H9 (cell line): ENCODE data around the gene COL9A2. TPM values are rescaled to one million over a fixed set of nuclear protein-coding genes. Genes with fewer than 3 reads are reported as not detected.

Source experiments
- DNase-seq: peaks from one replicate; pipeline ENCODE4 v3.0.0-alpha.2; 2017
- H2AFZ ChIP-seq: one replicate; pipeline ENCODE4 v1.6.1; 2013; ENCODE audit warnings: mild to moderate bottlenecking, low read length, control low read depth, moderate library complexity
- H2AK5ac ChIP-seq: 2 replicates; pipeline ENCODE4 v1.6.1; 2013; ENCODE audit warnings: low read length, control low read depth, mixed read lengths; ENCODE audit not compliant: insufficient read length
- H2BK120ac ChIP-seq: one replicate; pipeline ENCODE4 v1.6.1; 2013; ENCODE audit warnings: low read depth, mild to moderate bottlenecking, low read length, control low read depth, inconsistent platforms; ENCODE audit not compliant: poor library complexity, severe bottlenecking
- H2BK12ac ChIP-seq: 2 replicates; pipeline ENCODE4 v1.6.1; 2013; ENCODE audit warnings: low read length, control low read depth, mixed read lengths, low read depth; ENCODE audit not compliant: insufficient read length
- H2BK15ac ChIP-seq: 2 replicates; pipeline ENCODE4 v1.6.1; 2013; ENCODE audit warnings: low read depth, low read length, control low read depth
- H2BK20ac ChIP-seq: one replicate; pipeline ENCODE4 v1.6.1; 2013; ENCODE audit warnings: low read depth, mild to moderate bottlenecking, low read length, control low read depth, inconsistent platforms; ENCODE audit not compliant: poor library complexity, severe bottlenecking
- H2BK5ac ChIP-seq: 2 replicates; pipeline ENCODE4 v1.6.1; 2013; ENCODE audit warnings: low read length, control low read depth, mixed read lengths; ENCODE audit not compliant: insufficient read length
- H3K14ac ChIP-seq: 2 replicates; pipeline ENCODE4 v1.6.1; 2013; ENCODE audit warnings: low read length, control low read depth; ENCODE audit not compliant: insufficient read depth
- H3K18ac ChIP-seq: 2 replicates; pipeline ENCODE4 v1.6.1; 2013; ENCODE audit warnings: low read depth, mild to moderate bottlenecking, mixed read lengths, low read length, control low read depth; ENCODE audit not compliant: insufficient read length
- H3K23ac ChIP-seq: 2 replicates; pipeline ENCODE4 v1.6.1; 2013; ENCODE audit warnings: low read length, control low read depth, mixed read lengths, low read depth; ENCODE audit not compliant: insufficient read length
- H3K23me2 ChIP-seq: 2 replicates; pipeline ENCODE4 v1.6.1; 2013; ENCODE audit warnings: low read depth, mild to moderate bottlenecking, mixed read lengths, low read length, control low read depth; ENCODE audit not compliant: insufficient read length, poor library complexity, severe bottlenecking
- H3K27ac ChIP-seq: 2 replicates; pipeline ENCODE4 v1.5.1; 2013; ENCODE audit warnings: low read length, control low read depth, mixed read lengths, low read depth; ENCODE audit not compliant: insufficient read length
- H3K27me3 ChIP-seq: 2 replicates; pipeline ENCODE4 v1.6.1; 2013; ENCODE audit warnings: low read length, control low read depth, inconsistent platforms; ENCODE audit not compliant: insufficient read depth
- H3K4ac ChIP-seq: 2 replicates; pipeline ENCODE4 v1.6.1; 2013; ENCODE audit warnings: low read depth, mild to moderate bottlenecking, control low read depth, inconsistent platforms, low read length, moderate library complexity
- H3K4me1 ChIP-seq: 2 replicates; pipeline ENCODE4 v1.6.1; 2013; ENCODE audit warnings: low read length, control low read depth, inconsistent platforms; ENCODE audit not compliant: insufficient read depth
- H3K4me2 ChIP-seq: 2 replicates; pipeline ENCODE4 v1.6.1; 2013; ENCODE audit warnings: low read length, control low read depth, mixed read lengths; ENCODE audit not compliant: insufficient read length, insufficient read depth
- H3K56ac ChIP-seq: 2 replicates; pipeline ENCODE4 v1.6.1; 2013; ENCODE audit warnings: low read depth, mild to moderate bottlenecking, mixed read lengths, low read length, control low read depth; ENCODE audit not compliant: insufficient read length
- H3K79me1 ChIP-seq: 2 replicates; pipeline ENCODE4 v1.6.1; 2013; ENCODE audit warnings: low read depth, mild to moderate bottlenecking, moderate library complexity, low read length, control low read depth, inconsistent platforms; ENCODE audit not compliant: insufficient read depth, poor library complexity, severe bottlenecking
- H3K79me2 ChIP-seq: 2 replicates; pipeline ENCODE4 v1.6.1; 2013; ENCODE audit warnings: low read length, control low read depth, inconsistent platforms; ENCODE audit not compliant: insufficient read depth
- H3K9ac ChIP-seq: 2 replicates; pipeline ENCODE4 v1.6.1; 2013; ENCODE audit warnings: low read length, control low read depth, mixed read lengths; ENCODE audit not compliant: insufficient read length; ENCODE audit errors: extremely low read depth
- H3K9me3 ChIP-seq: one replicate; pipeline ENCODE4 v1.6.1; 2013; ENCODE audit warnings: low read depth, low read length, inconsistent platforms; ENCODE audit not compliant: control insufficient read depth
- H3T11ph ChIP-seq: one replicate; pipeline ENCODE4 v1.6.1; 2013; ENCODE audit warnings: mild to moderate bottlenecking, low read length, control low read depth, inconsistent platforms
- H4K20me1 ChIP-seq: one replicate; pipeline ENCODE4 v1.6.1; 2013; ENCODE audit not compliant: control insufficient read depth, insufficient read length, insufficient read depth
- H4K5ac ChIP-seq: 2 replicates; pipeline ENCODE4 v1.6.1; 2013; ENCODE audit warnings: low read depth, mild to moderate bottlenecking, mixed read lengths, low read length, control low read depth; ENCODE audit not compliant: insufficient read length
- H4K8ac ChIP-seq: replicated peaks from 2 replicates; pipeline ENCODE4 v1.6.1; 2013; ENCODE audit warnings: low read length, control low read depth, mixed read lengths, low read depth; ENCODE audit not compliant: insufficient read length
- H4K91ac ChIP-seq: 2 replicates; pipeline ENCODE4 v1.6.1; 2013; ENCODE audit warnings: low read depth, mild to moderate bottlenecking, moderate library complexity, mixed read lengths, low read length, control low read depth; ENCODE audit not compliant: insufficient read length
- H3K27ac Mint-ChIP-seq, 3 experiments: 2 replicates in 2 of 3; 3 replicates in 1 of 3; pipeline ENCODE4 v1.8.0; 2020 to 2021; ENCODE audit warnings: mixed read lengths in 3 of 3, mild to moderate bottlenecking in 1 of 3, moderate library complexity in 1 of 3
- H3K27me3 Mint-ChIP-seq: 2 replicates; pipeline ENCODE4 v1.8.0; 2021; ENCODE audit warnings: low read depth, mild to moderate bottlenecking, moderate library complexity, mixed read lengths
- H3K36me3 Mint-ChIP-seq, 3 experiments: 2 replicates in 2 of 3; 3 replicates in 1 of 3; pipeline ENCODE4 v1.8.0; 2020 to 2021; ENCODE audit warnings: low read depth in 3 of 3, mixed read lengths in 3 of 3; ENCODE audit not compliant: insufficient read depth in 1 of 3
- H3K4me1 Mint-ChIP-seq, 2 experiments: 2 replicates each; pipeline ENCODE4 v1.8.0; 2020; ENCODE audit warnings: mixed read lengths in 2 of 2
- H3K4me3 Mint-ChIP-seq, 2 experiments: 2 replicates in 1 of 2; 3 replicates in 1 of 2; pipeline ENCODE4 v1.8.0; 2020 to 2021; ENCODE audit warnings: mild to moderate bottlenecking in 2 of 2, mixed read lengths in 2 of 2, moderate library complexity in 1 of 2
- H3K9me3 Mint-ChIP-seq, 2 experiments: 2 replicates in 1 of 2; 3 replicates in 1 of 2; pipeline ENCODE4 v1.8.0; 2020; ENCODE audit warnings: mild to moderate bottlenecking in 2 of 2, mixed read lengths in 2 of 2, moderate library complexity in 1 of 2
- WGBS: extraction: QIAGEN DNeasy Blood & Tissue Kit; methylation state at CpG from one replicate; pipeline ENCODE4 v1.1.7; 2013; ENCODE audit warnings: missing lambda C conversion rate, low lambda C conversion rate, mixed read lengths; ENCODE audit not compliant: insufficient read length; ENCODE audit errors: extremely low coverage; 5-methylcytosine and 5-hydroxymethylcytosine counted together
- total RNA-seq: library from RNA; stranded (reverse); gene quantifications from 2 replicates; pipeline ENCODE4 v1.2.1, GENCODE V29; 2021
- TF ChIP-seq, protein P1 (sequence below): fragments of 200-600 bp; sonication (generic); conservative IDR thresholded peaks from 3 replicates; pipeline ENCODE4 v1.8.0; 2021; ENCODE audit warnings: antibody characterized with exemption, mild to moderate bottlenecking

The COL9A2 gene
- total RNA-seq, 1 experiment from 2014 or later = 4.5 TPM

- H2BK5ac ChIP-seq = no peak overlapping the region
- H3T11ph ChIP-seq = no peak overlapping the region
- Mint-ChIP-seq H3K4me3 (no peak overlapping the region), H3K27me3 (peaks cover 9% of the 10 kb centered on the region), H3K9me3 (peaks cover 19 to 20% of the 10 kb centered on the region in 2 experiments), H3K4me1 (peaks cover 5 to 10% of the 10 kb centered on the region in 2 experiments), H3K36me3 (no peaks in the 10 kb centered on the region), H3K27ac (no peak overlapping the region)
- H2AK5ac ChIP-seq = no peak overlapping the region
- H3K79me2 ChIP-seq = no peaks in the 10 kb centered on the region
- no peak overlapping the region for H2BK120ac ChIP-seq
- no peaks in the 10 kb centered on the region for H3K4me1 ChIP-seq
- H2AFZ ChIP-seq = no peak overlapping the region
- H3K27ac ChIP-seq = no peak overlapping the region
- H3K18ac ChIP-seq = no peak overlapping the region
- no peak overlapping the region for H2BK12ac ChIP-seq
- no peak overlapping the region for H3K9ac ChIP-seq
- no peaks in the 10 kb centered on the region for H4K20me1 ChIP-seq
- no peak overlapping the region for H2BK20ac ChIP-seq
- H2BK15ac ChIP-seq = no peak overlapping the region
- H3K4me2 ChIP-seq = no peak overlapping the region
- H4K8ac ChIP-seq = no peak overlapping the region
- no peak overlapping the region for H3K23ac ChIP-seq
- no peaks in the 10 kb centered on the region for H3K79me1 ChIP-seq
- no peaks in the 10 kb centered on the region for H3K27me3 ChIP-seq
- no peak overlapping the region for H4K5ac ChIP-seq
- no peak overlapping the region for H4K91ac ChIP-seq
- no peaks in the 10 kb centered on the region for H3K23me2 ChIP-seq
- H3K56ac ChIP-seq = no peak overlapping the region
- H3K9me3 ChIP-seq = no peaks in the 10 kb centered on the region
- no peak overlapping the region for H3K14ac ChIP-seq
- DNase-seq = no peak
- no peak overlapping the region for H3K4ac ChIP-seq
- WGBS = no CpG with 5 or more reads among the region's 2 CpGs
- TF ChIP-seq, protein P1, sequence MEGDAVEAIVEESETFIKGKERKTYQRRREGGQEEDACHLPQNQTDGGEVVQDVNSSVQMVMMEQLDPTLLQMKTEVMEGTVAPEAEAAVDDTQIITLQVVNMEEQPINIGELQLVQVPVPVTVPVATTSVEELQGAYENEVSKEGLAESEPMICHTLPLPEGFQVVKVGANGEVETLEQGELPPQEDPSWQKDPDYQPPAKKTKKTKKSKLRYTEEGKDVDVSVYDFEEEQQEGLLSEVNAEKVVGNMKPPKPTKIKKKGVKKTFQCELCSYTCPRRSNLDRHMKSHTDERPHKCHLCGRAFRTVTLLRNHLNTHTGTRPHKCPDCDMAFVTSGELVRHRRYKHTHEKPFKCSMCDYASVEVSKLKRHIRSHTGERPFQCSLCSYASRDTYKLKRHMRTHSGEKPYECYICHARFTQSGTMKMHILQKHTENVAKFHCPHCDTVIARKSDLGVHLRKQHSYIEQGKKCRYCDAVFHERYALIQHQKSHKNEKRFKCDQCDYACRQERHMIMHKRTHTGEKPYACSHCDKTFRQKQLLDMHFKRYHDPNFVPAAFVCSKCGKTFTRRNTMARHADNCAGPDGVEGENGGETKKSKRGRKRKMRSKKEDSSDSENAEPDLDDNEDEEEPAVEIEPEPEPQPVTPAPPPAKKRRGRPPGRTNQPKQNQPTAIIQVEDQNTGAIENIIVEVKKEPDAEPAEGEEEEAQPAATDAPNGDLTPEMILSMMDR = no peak
Observed at GRCh38 chr1:40362199-40362598, 45.1 kb upstream of the COL9A2 start.
